ENCODE data around the gene ACTR1A. TPM values are rescaled to one million over a fixed set of nuclear protein-coding genes. Genes with fewer than 3 reads are reported as not detected.

The ACTR1A gene
- total and polyA plus RNA-seq, 7 donors = 48.6 to 146 (median 124) TPM

DNA sequence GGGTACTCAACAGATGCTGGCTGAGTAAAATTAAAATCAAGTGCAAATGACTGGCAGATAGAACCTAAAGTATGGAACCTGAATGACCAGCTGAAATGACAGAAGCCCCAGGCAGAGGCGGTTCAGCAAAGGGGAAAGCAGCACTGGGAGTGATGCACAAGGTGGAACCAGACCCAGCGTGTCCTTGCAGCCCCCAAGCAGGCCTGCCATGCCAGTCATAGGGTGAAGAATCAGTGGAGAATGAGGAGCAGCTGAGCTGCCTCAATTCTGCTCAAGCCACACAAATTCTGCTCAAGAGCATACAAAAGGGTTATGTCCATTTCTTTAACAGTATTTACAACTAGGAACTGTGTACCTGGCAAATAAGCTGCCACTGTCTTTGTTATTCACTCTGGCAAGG, 8.7 kb downstream of the ACTR1A start:
- Histone ChIP-seq H3K27ac (peak overlapping the region; percentile 76 to 86 (median 79)), H3K36me3 (peaks cover 2 to 28% (median 12%) of the 10 kb centered on the region in 4 donors), H3K4me3 (no peak overlapping the region), H3K27me3 (no peaks in the 10 kb centered on the region), H3K4me1 (peaks cover 0 to 80% (median 72%) of the 10 kb centered on the region in 4 donors), H3K9me3 (no peaks in the 10 kb centered on the region)
- intact Hi-C loops (cut with DNase I) = no loop called here
- no peak for TF ChIP-seq EP300 (IDR thresholded peaks at IDR 0.05)
- no peak for TF ChIP-seq POLR2AphosphoS5 (IDR thresholded peaks at IDR 0.05)
- TF ChIP-seq, protein P1, sequence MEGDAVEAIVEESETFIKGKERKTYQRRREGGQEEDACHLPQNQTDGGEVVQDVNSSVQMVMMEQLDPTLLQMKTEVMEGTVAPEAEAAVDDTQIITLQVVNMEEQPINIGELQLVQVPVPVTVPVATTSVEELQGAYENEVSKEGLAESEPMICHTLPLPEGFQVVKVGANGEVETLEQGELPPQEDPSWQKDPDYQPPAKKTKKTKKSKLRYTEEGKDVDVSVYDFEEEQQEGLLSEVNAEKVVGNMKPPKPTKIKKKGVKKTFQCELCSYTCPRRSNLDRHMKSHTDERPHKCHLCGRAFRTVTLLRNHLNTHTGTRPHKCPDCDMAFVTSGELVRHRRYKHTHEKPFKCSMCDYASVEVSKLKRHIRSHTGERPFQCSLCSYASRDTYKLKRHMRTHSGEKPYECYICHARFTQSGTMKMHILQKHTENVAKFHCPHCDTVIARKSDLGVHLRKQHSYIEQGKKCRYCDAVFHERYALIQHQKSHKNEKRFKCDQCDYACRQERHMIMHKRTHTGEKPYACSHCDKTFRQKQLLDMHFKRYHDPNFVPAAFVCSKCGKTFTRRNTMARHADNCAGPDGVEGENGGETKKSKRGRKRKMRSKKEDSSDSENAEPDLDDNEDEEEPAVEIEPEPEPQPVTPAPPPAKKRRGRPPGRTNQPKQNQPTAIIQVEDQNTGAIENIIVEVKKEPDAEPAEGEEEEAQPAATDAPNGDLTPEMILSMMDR (IDR thresholded peaks at IDR 0.05) = no peak
- no peak for TF ChIP-seq POLR2A (IDR thresholded peaks at IDR 0.05)
- no peak for DNase-seq
- WGBS, 2 donors = 93 to 96% methylated on average over 2 of the region's 2 CpGs

DNA sequence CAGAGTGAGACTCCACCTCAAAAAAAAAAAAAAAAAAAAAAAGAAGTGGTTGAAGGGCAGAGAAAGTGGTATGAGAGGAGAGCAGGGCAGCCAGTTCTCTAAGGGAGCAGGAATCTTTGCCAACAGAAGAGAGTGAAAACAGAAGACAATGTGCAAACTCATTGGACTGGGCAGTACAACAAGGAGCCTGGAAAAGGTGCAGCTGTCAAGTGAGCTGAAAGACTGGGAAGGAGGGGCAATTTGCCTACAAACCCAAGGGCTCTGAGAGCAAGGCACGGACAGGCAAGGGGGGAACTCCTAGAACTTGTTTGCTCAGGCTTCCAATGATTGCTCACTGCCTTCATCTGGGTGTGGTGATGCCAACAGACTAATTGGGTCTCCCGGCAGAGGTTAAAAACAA, 9.5 kb downstream of the ACTR1A start:
- Histone ChIP-seq H3K36me3 (peaks cover 10 to 36% (median 20%) of the 10 kb centered on the region in 4 donors), H3K27me3 (no peaks in the 10 kb centered on the region), H3K27ac (peak overlapping the region; percentile 76 to 86 (median 82)), H3K4me1 (peaks cover 0 to 72% (median 65%) of the 10 kb centered on the region in 4 donors), H3K4me3 (no peak overlapping the region), H3K9me3 (no peaks in the 10 kb centered on the region)
- intact Hi-C loops (cut with DNase I) = no loop called here
- peak; percentile 91 for DNase-seq
- peak in 2 of 4 donors; percentile 55 to 57 for TF ChIP-seq EP300 (IDR thresholded peaks at IDR 0.05)
- TF ChIP-seq POLR2AphosphoS5 (IDR thresholded peaks at IDR 0.05) = peak; percentile 74 to 85 (median 80)
- TF ChIP-seq, protein P1 (IDR thresholded peaks at IDR 0.05) = no peak
- 14 to 54% methylated on average over 2 of the region's 2 CpGs for WGBS, 2 donors

DNA sequence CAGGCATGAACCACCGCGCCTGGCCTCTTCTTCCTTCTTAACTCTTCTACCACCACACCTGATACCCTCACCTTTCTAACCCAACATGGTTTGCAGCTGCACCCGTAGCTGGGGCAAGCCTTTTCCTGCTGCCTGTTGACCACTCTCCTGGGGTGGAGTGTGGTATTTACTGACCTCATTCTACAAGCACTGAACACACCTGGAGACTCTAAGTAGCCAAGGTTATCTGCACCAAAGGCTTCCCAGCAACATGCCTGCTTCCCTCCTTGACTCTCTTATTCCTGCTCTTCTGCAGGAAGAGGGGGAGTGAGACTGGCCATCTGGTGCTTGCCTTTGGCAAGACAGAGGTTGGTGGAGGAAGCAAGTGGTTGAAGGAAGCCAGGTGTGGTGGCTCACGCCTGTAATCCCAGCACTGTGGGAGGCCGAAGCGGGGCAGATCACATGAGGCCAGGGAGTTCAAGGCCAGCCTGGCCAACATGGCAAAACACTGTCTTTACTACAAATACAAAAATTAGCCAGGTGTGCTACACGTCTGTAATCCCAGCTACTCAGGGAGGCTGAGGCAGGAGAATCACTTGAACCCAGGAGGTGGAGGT, 10.1 kb downstream of the ACTR1A start:
- no peak for DNase-seq
- Histone ChIP-seq H3K4me1 (peaks cover 0 to 67% (median 60%) of the 10 kb centered on the region in 4 donors), H3K27me3 (no peaks in the 10 kb centered on the region), H3K4me3 (no peak overlapping the region), H3K27ac (peak overlapping the region; percentile 76 to 86 (median 82)), H3K36me3 (peaks cover 13 to 41% (median 25%) of the 10 kb centered on the region in 4 donors), H3K9me3 (no peaks in the 10 kb centered on the region)
- TF ChIP-seq EP300 (IDR thresholded peaks at IDR 0.05) = no peak
- no peak for TF ChIP-seq POLR2A (IDR thresholded peaks at IDR 0.05)
- TF ChIP-seq, protein P1 (IDR thresholded peaks at IDR 0.05) = no peak
- no peak for TF ChIP-seq POLR2AphosphoS5 (IDR thresholded peaks at IDR 0.05)
- WGBS, 2 donors = 88 to 91% methylated on average over 7 of the region's 7 CpGs
- intact Hi-C loops (cut with DNase I) = no loop called here

- no peaks in the 10 kb centered on the region for H3K9me3 ChIP-seq
- TF ChIP-seq POLR2A (IDR thresholded peaks at IDR 0.05) (no peak), POLR2AphosphoS5 (IDR thresholded peaks at IDR 0.05) (no peak), EP300 (IDR thresholded peaks at IDR 0.05) (no peak)
- TF ChIP-seq, protein P1 (IDR thresholded peaks at IDR 0.05) = no peak
- no peak for DNase-seq
- intact Hi-C loops (cut with DNase I) = no loop called here
- peaks cover 22 to 54% (median 38%) of the 10 kb centered on the region in 4 donors for H3K36me3 ChIP-seq
- H3K4me1 ChIP-seq = peaks cover 0 to 54% (median 49%) of the 10 kb centered on the region in 4 donors
- no peak overlapping the region for H3K4me3 ChIP-seq
- 91 to 94% methylated on average over 4 of the region's 4 CpGs for WGBS, 2 donors
- peak overlapping the region in 3 of 4 donors; percentile 57 to 86 (median 85) for H3K27ac ChIP-seq
- H3K27me3 ChIP-seq = no peaks in the 10 kb centered on the region
Observed at GRCh38 chr10:102491136-102491535, 11.4 kb downstream of the ACTR1A start.
